NCI-H2196 treated with DMSO at 0.1 percent for 48 hours (cell line): Measurements from ENCODE around the gene SMTN.
"Not testable (repeated sequence)": the region's sequence is repeated elsewhere in the genome, so short reads cannot be mapped to it uniquely, and the experiment has no call there.

Experiments
- DNase-seq: peaks from one replicate; lab custom pipeline; 2025; ENCODE audit not compliant: unreplicated experiment; lab: John Stamatoyannopoulos, UW

SMTN gene

GRCh38 chr22:31080848-31081649, at the start of gene SMTN:
Gene SMTN, plus strand, starts transcription at chr22:31081318. Its CDS starts 1,941 bp downstream, at chr22:31083259.
- DNase-seq, result peak; percentile 49

GRCh38 chr22:31036671-31037550, 44.2 kb upstream of the SMTN start:
- no peak for DNase-seq

- no peak for DNase-seq
Observed at GRCh38 chr22:31038686-31039085, 42.4 kb upstream of the SMTN start.

- DNase-seq, result no peak
Observed at GRCh38 chr22:31039393-31039792, 41.7 kb upstream of the SMTN start.

DNA sequence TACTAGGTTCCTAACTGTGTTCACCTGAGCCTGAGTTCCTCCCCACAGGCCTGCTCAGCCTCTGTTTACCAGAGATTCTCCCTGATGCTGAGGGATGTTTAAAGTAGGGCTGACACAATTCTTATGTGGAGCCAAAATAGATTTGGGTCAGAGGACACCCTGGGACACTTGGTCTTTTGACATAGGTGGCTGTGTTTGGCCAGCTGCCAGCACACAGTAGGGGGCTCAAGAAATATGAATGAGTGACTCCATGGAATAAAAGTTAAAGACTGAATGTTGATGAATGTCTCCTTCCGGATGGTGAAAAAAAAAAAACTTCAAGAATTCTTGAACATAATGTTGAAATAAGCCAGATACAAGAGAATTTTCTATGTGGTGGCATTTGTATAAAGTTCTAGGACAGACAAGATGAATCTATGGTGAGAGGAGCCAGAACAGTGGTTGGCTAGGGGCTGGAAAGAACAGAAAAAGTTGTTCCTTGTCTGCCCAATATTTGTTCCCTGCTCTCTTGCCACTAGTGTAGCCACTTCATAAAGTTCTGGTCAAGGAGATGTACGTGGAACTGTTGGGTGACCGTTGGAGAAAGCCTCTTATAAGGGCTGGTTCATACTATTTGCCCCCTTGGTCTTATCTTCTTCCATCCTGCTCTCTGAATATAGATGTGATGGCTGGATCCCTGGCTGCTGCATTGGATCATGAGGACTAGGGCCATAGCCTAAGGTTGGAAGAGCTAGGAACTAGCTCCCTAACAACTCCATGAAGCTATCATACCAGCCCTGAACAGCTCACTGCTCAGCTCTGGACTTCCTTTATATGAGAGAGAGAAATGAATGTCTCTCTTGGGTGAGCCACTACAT, 40.3 kb upstream of the SMTN start:
- DNase-seq, result no peak

- no peak for DNase-seq
Observed at GRCh38 chr22:31044262-31044861, 36.8 kb upstream of the SMTN start.

- DNase-seq, result no peak
Observed at GRCh38 chr22:31045900-31046538, 35.1 kb upstream of the SMTN start.

DNA sequence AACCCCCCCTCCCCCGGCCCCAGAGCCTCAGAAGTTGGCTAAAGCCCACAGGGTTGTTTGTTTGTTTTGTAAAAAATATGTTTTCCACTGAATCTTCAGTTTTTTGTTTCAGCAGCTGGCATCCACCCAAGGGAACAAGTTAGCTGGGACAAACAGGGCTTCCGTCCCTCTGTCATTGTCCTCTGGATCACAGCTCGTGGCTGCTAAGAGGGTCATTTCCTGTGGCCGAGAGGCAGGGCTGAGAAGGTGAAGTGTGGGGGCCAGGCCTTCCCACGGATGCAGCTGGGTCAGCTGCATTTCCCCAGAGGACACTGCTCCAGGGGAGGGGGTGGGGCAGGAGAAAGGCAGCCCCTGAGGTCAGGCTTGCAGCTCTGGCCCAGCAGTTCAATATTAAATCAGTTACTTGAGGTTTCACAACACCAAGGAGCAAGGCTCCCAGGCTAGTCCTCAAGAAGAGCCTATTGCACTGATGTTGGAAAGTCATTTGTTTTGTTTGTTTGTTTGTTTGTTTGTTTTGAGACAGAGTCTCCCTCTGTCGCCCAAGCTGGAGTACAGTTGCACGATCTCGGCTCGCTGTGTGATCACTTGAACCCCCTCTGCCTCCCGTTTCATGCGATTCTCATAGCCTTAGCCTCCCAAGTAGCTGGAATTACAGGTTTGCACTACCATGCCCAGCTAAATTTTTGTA, 34.4 kb upstream of the SMTN start:
- peak; percentile 27 for DNase-seq

DNA sequence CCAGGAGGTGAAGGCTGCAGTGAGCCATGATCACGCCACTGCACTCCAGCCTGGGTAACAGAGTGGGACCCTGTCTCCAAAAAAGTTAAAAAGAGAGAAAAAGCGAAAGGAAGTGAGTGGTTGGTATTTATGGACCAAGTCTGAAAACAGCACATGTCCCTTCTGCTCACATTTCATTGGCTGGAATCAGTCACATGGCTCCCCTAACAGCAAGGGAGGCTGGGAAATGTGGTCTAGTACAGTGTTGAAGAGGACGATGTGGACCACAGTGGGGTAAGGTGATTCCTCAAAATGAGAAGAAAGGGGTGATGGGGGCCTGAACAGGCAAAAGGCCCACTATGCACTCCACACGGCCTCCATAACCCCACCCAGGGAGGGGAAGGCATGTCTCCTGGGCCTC, 32.5 kb upstream of the SMTN start:
- no peak for DNase-seq

DNA sequence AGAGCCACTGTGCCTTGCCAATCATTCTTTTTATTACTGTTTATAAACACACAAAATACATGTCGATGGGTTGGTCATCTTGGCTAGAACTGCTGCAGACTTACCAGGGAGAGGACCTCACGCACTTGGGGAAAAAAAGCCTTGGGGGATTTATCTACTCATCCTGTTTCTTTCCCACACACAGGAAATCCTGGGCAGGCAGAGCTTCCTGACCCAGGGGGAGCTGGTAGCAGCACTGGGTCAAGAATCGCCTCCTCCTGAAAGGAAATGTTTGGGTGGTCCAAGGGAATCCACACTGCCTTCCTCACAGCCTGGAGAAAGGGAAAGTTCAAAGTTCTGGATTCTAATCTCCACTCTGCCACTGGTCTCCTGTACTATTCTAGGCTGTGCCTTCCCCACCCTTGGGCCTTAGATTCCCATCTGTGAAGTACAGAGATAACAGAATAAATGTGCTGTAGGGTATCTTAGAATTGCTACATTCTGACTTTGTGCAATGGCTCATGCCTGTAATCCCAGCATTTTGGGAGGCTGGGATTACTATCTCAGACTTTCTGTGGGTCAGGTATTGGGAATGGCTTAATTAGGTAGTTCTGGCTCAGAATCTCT, 31.2 kb upstream of the SMTN start:
- DNase-seq, result no peak

GRCh38 chr22:31055117-31055634, 25.9 kb upstream of the SMTN start:
- DNase-seq, result no peak

GRCh38 chr22:31055635-31056159, 25.4 kb upstream of the SMTN start:
- peak; percentile 64 for DNase-seq

GRCh38 chr22:31056986-31057599, 24.0 kb upstream of the SMTN start:
- no peak for DNase-seq

DNA sequence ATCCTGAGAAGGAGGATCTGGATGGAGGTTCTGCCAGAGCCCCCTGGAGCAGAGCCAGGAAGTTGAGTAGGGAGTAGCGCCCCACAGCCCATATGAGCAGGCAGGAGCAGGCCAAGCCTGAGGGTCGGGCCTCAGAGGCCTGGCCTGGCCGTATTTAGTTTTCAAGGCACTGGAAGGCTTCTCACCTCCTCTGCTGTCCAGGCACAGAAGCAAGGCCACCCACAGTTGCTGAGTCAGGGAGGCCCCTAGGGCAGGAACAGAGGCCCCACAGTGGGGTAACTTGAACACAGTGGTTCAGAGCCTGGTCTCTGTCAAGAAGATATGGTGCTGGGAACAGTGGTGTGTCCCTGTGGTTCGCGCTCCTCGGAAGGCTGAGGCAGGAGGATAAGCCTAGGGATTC, 21.5 kb upstream of the SMTN start:
- not testable (repeated sequence) for DNase-seq

DNA sequence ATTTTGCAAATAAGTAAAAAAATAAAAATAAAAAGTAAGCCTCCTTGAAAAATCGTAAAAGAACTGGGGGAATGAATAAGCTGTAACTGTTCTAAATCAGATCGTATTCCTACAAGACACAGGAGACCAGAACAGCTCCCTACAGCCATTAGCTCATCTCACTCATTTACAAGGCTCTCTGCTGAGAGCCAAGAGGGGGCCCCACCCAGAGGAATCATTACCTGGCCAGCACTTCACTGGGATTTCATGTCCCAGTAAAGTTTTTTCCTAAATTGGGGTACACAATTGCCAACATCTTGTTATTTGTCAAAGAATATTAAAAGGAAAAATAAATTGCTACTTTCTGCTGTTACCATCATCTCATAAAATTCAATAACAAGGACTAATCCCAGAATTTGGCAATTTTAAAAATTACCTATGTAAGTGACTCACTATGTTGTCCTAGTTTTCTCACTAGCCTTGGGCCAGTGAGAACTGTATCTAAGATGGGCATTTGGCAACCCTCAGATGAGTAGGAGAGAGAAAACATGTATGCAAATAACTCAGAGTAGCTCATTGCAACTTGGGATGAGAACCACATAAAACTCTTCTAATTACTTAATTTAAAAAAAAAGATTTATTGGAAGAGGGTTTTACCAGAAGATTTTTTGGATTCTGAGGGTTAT, 18.4 kb upstream of the SMTN start:
- no peak for DNase-seq

- DNase-seq, result no peak
Observed at GRCh38 chr22:31064369-31064768, 16.7 kb upstream of the SMTN start.

DNA sequence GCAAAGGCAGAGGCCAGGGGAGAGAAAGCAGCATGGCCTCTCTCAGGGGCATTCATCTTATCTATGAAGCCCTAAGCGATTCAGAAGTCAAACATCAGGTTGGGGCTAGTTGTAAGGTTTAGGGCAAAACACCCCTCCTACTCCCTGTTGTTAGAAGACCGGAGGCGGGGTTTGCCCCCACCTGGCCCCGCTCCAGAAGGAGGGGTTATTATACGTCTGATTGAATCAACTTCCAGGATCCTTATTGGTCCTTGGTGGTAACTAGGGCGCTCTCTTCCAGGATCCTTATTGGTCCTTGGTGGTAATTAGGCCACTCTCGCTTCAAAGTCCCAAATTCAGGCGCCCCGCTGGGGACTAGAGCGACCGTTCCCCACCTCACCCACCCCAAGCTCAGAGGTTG, 12.1 kb upstream of the SMTN start:
- DNase-seq, result no peak
